ENCODE measurements around the gene ABCC2.
"Not testable (repeated sequence)": the region's sequence is repeated elsewhere in the genome, so short reads cannot be mapped to it uniquely, and the experiment has no call there.

ABCC2 gene

DNA sequence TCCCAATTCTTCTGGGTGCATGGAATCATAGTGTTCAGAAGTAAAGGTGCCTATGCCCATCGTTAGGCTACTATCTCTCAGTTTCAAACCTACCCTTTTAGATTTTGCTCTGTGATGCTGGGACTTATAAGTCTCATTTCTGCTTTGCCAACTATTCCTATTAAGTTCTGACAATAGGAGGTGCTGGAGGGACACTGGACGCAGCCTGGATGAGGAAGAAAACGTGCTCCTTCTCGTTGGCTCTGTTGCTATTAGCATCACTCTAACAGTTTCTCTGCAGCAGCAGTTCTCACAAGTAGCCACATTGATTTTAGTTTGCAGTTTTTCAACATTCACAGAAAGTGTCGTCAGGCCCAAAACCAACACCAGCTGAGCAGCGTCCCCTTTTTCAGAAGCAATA lies 72.4 kb downstream of the ABCC2 start:
- Histone ChIP-seq H3K27ac (ENCODE audit: low read depth, low read length) (no peak overlapping the region), H3K4me1 (ENCODE audit: control insufficient read depth, insufficient read depth, low read length) (peaks cover 45% of the 10 kb centered on the region), H3K4me3 (ENCODE audit: low read depth, low read length) (no peak overlapping the region), H3K9ac (ENCODE audit: low read length) (no peak overlapping the region), H3K27me3 (ENCODE audit: control insufficient read depth, insufficient read depth, low read length) (no peaks in the 10 kb centered on the region), H3K9me3 (ENCODE audit: control insufficient read depth, insufficient read depth, low read depth, low read length) (no peaks in the 10 kb centered on the region), H3K36me3 (ENCODE audit: control insufficient read depth, insufficient read depth, low read length) (no peaks in the 10 kb centered on the region)

DNA sequence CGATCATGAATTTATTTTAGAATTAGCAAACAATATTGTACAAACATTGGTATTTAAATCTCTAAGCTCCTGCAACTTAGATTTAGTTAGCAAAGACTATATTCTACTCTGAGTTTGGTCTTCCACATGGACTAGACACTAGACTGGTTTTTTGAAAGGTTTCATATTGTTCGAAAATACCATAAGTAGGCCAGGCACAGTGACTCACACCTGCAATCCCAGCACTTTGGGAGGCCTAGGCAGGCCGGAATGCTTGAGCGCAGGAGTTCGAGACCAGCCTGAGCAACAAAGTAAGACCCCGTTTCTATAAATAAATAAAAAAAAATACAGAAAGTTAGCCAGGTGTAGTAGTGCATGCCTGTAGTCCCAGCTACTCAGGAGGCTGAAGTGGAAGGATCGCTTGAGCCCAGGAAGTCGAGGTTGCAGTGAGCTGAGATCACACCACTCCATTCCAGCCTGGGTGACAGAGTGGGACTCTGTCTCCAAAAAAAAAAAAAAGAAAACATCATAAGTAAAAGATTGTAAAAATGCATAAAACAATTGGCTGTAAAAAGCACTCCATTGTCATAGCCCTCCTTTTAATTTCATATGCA lies 73.1 kb downstream of the ABCC2 start:
- no peaks in the 10 kb centered on the region for H3K36me3 ChIP-seq (ENCODE audit: control insufficient read depth, insufficient read depth, low read length)
- peaks cover 38% of the 10 kb centered on the region for H3K4me1 ChIP-seq (ENCODE audit: control insufficient read depth, insufficient read depth, low read length)
- no peaks in the 10 kb centered on the region for H3K27me3 ChIP-seq (ENCODE audit: control insufficient read depth, insufficient read depth, low read length)
- H3K4me3 ChIP-seq (ENCODE audit: low read depth, low read length) = no peak overlapping the region
- H3K9ac ChIP-seq (ENCODE audit: low read length) = no peak overlapping the region
- H3K27ac ChIP-seq (ENCODE audit: low read depth, low read length) = no peak overlapping the region
- H3K9me3 ChIP-seq (ENCODE audit: control insufficient read depth, insufficient read depth, low read depth, low read length) = no peaks in the 10 kb centered on the region

DNA sequence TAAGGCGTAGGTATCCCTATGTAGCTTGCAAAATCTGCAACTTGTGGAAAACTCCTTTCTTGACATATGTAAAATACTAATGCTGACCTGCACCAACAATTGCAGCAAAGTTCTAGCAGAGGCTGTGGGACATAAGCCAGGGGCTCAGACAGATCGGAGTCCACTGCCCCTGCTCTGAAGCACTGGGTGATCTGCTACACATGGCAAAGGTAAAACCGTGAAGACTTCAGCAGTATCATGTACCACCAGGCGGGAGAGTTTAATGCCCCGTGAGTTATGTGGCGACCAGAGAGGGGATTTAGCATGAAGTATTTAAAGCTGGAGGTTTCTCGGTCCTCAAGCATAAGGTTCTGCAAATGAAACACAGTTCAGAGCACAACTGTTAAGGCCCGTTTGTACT lies 76.4 kb downstream of the ABCC2 start:
- peaks cover 13% of the 10 kb centered on the region; the same call in 1 of the 2 replicates for H3K4me1 ChIP-seq (ENCODE audit: control insufficient read depth, insufficient read depth, low read length)
- no peaks in the 10 kb centered on the region for H3K36me3 ChIP-seq (ENCODE audit: control insufficient read depth, insufficient read depth, low read length)
- H3K27me3 ChIP-seq (ENCODE audit: control insufficient read depth, insufficient read depth, low read length) = no peaks in the 10 kb centered on the region
- H3K9me3 ChIP-seq (ENCODE audit: control insufficient read depth, insufficient read depth, low read depth, low read length) = no peaks in the 10 kb centered on the region
- no peak overlapping the region for H3K27ac ChIP-seq (ENCODE audit: low read depth, low read length)
- no peak overlapping the region for H3K9ac ChIP-seq (ENCODE audit: low read length)
- no peak overlapping the region for H3K4me3 ChIP-seq (ENCODE audit: low read depth, low read length)

DNA sequence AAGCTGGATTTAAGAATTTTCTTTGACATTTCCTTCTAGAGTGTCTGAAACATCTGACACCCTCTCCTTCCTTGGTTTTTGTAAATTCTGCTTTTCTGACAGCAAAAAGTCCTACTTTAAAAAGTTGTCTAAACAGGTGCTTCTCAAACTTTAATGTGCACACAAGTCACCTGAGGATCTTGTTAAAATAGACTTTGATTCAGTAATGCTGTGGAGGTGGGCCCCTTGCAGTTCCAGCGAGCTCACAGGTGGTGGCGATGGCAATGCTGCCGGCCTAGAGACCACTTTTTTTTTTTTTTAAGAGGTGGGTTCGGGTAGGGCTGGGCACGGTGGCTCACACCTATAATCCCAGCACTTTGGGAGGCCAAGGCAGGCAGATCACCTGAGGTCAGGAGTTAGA lies 77.1 kb downstream of the ABCC2 start:
- H3K27ac ChIP-seq (ENCODE audit: low read depth, low read length) = no peak overlapping the region
- H3K9me3 ChIP-seq (ENCODE audit: control insufficient read depth, insufficient read depth, low read depth, low read length) = no peaks in the 10 kb centered on the region
- H3K9ac ChIP-seq (ENCODE audit: low read length) = no peak overlapping the region
- H3K4me3 ChIP-seq (ENCODE audit: low read depth, low read length) = no peak overlapping the region
- peaks cover 10% of the 10 kb centered on the region; the same call in 1 of the 2 replicates for H3K4me1 ChIP-seq (ENCODE audit: control insufficient read depth, insufficient read depth, low read length)
- no peaks in the 10 kb centered on the region for H3K36me3 ChIP-seq (ENCODE audit: control insufficient read depth, insufficient read depth, low read length)
- no peaks in the 10 kb centered on the region for H3K27me3 ChIP-seq (ENCODE audit: control insufficient read depth, insufficient read depth, low read length)

DNA sequence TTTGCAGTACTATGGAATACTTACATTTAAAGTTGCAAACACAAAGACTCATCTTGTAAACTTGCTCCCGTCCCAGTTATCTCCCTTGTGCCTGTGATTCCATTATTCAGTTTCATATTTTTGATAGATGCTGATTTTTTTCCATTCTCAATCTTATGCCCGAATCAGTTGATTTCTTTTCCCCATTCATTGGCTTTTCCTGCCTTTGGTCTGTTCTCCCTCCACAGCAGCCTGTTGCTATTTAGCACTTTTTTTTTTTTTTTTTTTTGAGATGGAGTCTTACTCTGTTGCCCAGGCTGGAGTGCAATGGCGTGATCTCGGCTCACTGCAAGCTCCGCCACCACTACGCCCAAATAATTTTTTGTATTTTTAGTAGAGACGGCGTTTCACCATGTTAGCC lies 78.0 kb downstream of the ABCC2 start:
- Histone ChIP-seq H3K27ac (ENCODE audit: low read depth, low read length) (no peak overlapping the region), H3K9ac (ENCODE audit: low read length) (no peak overlapping the region), H3K4me1 (ENCODE audit: control insufficient read depth, insufficient read depth, low read length) (peaks cover 8% of the 10 kb centered on the region; the same call in 1 of the 2 replicates)

DNA sequence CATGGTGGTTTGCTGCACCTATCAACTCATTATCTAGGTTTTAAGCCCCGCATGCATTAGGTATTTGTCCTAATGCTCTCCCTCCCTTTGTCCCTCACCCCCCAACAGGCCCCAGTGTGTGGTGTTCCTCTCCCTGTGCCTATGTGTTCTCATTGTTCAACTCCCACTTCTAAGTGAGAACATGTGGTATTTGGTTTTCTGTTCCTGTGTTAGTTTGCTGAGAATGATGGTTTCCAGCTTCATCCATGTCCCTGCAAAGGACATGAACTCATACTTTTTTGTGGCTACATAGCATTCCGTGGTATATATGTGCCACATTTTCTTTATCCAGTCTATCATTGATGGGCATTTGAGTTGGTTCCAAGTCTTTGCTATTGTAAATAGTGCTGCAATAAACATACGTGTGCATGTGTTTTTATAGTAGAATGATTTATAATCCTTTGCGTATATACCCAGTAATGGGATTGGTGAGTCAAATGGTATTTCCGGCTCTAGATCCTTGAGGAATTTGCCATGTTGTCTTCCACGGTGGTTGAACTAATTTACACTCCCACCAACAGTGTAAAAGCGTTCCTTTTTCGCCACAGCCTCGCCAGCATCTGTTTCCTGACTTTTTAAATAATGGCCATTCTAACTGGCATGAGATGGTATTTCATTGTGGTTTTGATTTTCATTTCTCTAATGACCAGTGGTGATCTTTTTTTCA lies 81.2 kb downstream of the ABCC2 start:
- H3K9me3 ChIP-seq (ENCODE audit: control insufficient read depth, insufficient read depth, low read depth, low read length); H3K4me1 ChIP-seq (ENCODE audit: control insufficient read depth, insufficient read depth, low read length); H3K36me3 ChIP-seq (ENCODE audit: control insufficient read depth, insufficient read depth, low read length); H3K4me3 ChIP-seq (ENCODE audit: low read depth, low read length); H3K9ac ChIP-seq (ENCODE audit: low read length); H3K27me3 ChIP-seq (ENCODE audit: control insufficient read depth, insufficient read depth, low read length); H3K27ac ChIP-seq (ENCODE audit: low read depth, low read length): not testable (repeated sequence)

More for the DNA sequence above, 78.0 kb downstream of the ABCC2 start:
- H3K27me3 ChIP-seq (ENCODE audit: control insufficient read depth, insufficient read depth, low read length) = no peaks in the 10 kb centered on the region
- H3K4me3 ChIP-seq (ENCODE audit: low read depth, low read length) = no peak overlapping the region
- H3K9me3 ChIP-seq (ENCODE audit: control insufficient read depth, insufficient read depth, low read depth, low read length) = no peaks in the 10 kb centered on the region
- no peaks in the 10 kb centered on the region for H3K36me3 ChIP-seq (ENCODE audit: control insufficient read depth, insufficient read depth, low read length)

DNA sequence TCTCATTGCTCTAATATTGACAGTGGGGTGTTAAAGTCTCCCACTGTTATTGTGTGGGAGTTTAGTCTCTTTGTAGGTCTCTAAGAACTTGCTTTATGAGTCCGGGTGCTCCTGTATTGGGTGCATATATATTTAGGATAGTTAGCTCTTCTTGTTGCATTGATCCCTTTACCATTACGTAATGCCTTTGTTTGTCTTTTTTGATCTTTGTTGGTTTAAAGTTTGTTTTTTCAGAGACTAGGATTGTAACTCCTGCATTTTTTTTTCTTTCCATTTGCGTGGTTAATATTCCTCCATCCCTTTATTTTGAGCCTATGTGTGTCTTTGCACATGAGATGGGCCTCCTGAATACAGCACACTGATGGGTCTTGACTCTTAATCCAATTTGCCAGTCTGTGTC lies 84.8 kb downstream of the ABCC2 start:
- not testable (repeated sequence) for H3K27me3 ChIP-seq (ENCODE audit: control insufficient read depth, insufficient read depth, low read length); H3K4me3 ChIP-seq (ENCODE audit: low read depth, low read length); H3K27ac ChIP-seq (ENCODE audit: low read depth, low read length); H3K4me1 ChIP-seq (ENCODE audit: control insufficient read depth, insufficient read depth, low read length); H3K9ac ChIP-seq (ENCODE audit: low read length); H3K9me3 ChIP-seq (ENCODE audit: control insufficient read depth, insufficient read depth, low read depth, low read length); H3K36me3 ChIP-seq (ENCODE audit: control insufficient read depth, insufficient read depth, low read length)

DNA sequence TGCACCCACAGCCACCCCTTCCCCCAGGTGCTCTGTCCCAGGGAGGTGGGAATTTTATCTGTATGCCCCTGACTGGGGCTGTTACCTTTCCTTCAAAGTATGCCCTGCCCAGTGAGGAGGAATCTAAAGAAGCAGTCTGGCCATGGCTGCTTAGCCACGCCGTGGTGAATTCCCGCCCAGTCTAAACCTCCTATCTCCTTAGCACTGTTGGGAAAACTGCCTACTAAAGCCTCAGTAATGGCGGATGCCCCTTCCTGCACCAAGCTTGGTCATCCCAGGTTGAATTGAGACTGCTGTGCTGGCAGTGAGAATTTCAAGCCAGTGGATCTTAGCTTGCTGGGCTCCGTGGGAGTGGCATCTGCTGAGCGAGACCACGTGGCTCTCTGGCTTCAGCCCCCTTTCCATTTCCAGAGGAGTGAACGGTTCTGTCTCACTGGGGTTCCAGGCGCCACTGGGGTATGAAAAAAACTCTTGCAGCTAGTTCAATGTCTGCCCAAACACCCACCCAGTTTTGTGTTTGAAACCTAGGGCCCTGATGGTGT lies 87.2 kb downstream of the ABCC2 start:
- H3K27me3 ChIP-seq (ENCODE audit: control insufficient read depth, insufficient read depth, low read length) = no peaks in the 10 kb centered on the region
- no peak overlapping the region for H3K4me3 ChIP-seq (ENCODE audit: low read depth, low read length)
- H3K9ac ChIP-seq (ENCODE audit: low read length) = no peak overlapping the region
- H3K9me3 ChIP-seq (ENCODE audit: control insufficient read depth, insufficient read depth, low read depth, low read length) = 0 out of 2 replicates have a peak, but pooled peaks cover 4% of the 10 kb centered on the region
- no peaks in the 10 kb centered on the region; the same call in 1 of the 2 replicates for H3K4me1 ChIP-seq (ENCODE audit: control insufficient read depth, insufficient read depth, low read length)
- H3K36me3 ChIP-seq (ENCODE audit: control insufficient read depth, insufficient read depth, low read length) = no peaks in the 10 kb centered on the region
- H3K27ac ChIP-seq (ENCODE audit: low read depth, low read length) = no peak overlapping the region

DNA sequence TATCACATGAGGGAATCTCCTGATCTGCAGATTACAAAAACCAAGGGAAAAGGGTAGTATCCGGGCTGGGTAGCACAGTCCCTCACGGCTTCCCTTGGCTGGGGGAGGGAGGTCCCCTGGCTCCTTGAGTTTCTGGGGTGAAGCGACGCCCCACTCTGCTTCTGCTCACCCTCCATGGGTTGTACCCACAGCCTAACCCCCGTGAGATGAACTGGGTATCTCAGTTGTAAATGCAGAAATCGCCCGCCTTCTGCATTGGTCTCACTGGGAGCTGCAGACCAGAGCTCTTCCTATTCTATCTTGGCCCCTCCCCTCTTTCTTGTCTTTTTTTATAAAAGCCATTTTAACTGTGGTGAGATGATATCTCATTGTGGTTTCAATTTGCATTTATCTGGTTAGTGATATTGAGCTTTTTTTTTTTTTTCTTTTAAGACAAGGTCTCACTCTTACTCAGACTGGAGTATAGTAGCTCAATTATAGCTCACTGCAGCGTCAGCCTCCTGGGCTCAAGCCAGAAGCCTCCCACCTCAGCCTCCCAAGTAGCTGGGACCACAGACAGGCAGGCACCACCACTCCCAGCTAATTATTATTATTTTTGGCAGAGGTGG lies 87.8 kb downstream of the ABCC2 start:
- Histone ChIP-seq H3K27me3 (ENCODE audit: control insufficient read depth, insufficient read depth, low read length) (no peaks in the 10 kb centered on the region), H3K9ac (ENCODE audit: low read length) (no peak overlapping the region), H3K27ac (ENCODE audit: low read depth, low read length) (no peak overlapping the region), H3K4me1 (ENCODE audit: control insufficient read depth, insufficient read depth, low read length) (no peaks in the 10 kb centered on the region; the same call in 1 of the 2 replicates), H3K9me3 (ENCODE audit: control insufficient read depth, insufficient read depth, low read depth, low read length) (0 out of 2 replicates have a peak, but pooled peaks cover 4% of the 10 kb centered on the region), H3K4me3 (ENCODE audit: low read depth, low read length) (no peak overlapping the region), H3K36me3 (ENCODE audit: control insufficient read depth, insufficient read depth, low read length) (peaks cover 1% of the 10 kb centered on the region; the same call in 1 of the 2 replicates)

DNA sequence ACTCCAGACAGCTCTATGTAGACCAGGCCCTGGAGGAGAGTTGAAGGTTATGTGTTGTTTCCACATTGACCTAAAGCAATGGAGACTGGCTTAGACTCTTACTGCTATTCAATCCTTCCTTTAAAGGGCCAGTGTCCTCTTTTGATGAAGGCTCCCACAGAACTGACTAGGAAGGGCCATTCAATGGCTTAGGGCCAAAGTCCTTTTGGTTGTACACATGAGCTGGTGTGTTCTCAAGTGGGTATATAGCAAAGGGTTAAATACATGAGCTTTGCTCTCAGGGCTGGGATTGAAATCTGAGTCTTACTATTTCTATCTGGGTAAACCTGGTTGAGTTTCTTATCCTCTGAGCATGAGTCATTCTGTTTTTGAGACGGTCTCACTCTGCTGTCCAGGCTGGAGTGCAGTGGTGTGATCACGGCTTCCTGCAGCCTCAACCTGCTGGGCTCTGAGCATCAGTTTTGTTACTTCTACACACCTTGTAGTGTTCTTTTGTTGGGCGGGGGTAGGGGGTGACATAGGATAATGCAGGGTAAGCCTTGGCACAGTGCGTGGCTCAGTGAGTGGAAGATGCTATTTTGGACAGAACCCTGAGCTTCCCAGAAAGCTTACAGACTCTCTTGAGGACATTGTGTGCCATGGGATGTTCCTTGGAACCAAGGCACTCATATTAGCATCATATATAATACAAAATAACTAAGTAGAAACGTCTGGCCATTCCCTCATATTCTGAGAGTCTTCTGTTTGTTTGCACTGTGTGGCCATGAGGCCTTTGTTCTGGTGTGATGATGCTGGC lies 90.1 kb downstream of the ABCC2 start:
- no peak overlapping the region for H3K4me3 ChIP-seq (ENCODE audit: low read depth, low read length)
- H3K36me3 ChIP-seq (ENCODE audit: control insufficient read depth, insufficient read depth, low read length) = peaks cover 24% of the 10 kb centered on the region
- no peak overlapping the region for H3K9ac ChIP-seq (ENCODE audit: low read length)
- no peaks in the 10 kb centered on the region; the same call in 1 of the 2 replicates for H3K4me1 ChIP-seq (ENCODE audit: control insufficient read depth, insufficient read depth, low read length)
- no peaks in the 10 kb centered on the region for H3K9me3 ChIP-seq (ENCODE audit: control insufficient read depth, insufficient read depth, low read depth, low read length)
- H3K27ac ChIP-seq (ENCODE audit: low read depth, low read length) = no peak overlapping the region
- H3K27me3 ChIP-seq (ENCODE audit: control insufficient read depth, insufficient read depth, low read length) = no peaks in the 10 kb centered on the region

Measured in HUES6 (cell line).